DMS114 treated with DMSO at 0.1 percent for 48 hours (cell line): ENCODE data around the gene TMIE.
"Not testable (repeated sequence)": the region's sequence is repeated elsewhere in the genome, so short reads cannot be mapped to it uniquely, and the experiment has no call there.

ENCODE experiments used
- DNase-seq: peaks from one replicate; lab custom pipeline; 2025; ENCODE audit not compliant: unreplicated experiment; lab: John Stamatoyannopoulos, UW

Gene TMIE

DNA sequence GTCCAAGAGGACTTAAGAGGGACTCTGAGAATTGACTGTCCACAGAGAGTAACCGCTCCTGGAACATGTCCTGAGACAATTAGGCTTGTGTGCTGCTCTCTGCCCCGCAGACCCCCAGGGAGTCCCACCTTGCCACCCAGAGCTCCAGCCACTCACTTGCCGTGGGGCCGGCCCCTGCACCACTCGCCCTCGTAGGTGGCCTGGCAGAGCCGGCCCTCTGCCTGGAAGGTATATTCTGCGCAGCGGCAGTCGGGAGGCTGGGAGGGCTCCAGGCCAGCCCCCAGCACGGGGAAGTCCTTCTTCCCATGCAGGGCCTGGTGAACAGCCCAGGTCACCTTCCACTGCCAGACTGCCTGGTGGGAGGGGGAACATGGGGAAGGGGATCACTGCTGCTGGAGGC is 18.2 kb upstream of the TMIE start:
- no peak for DNase-seq

GRCh38 chr3:46684891-46685290 is 16.3 kb upstream of the TMIE start:
- no peak for DNase-seq

- no peak for DNase-seq
Measured at GRCh38 chr3:46685446-46685845, 15.7 kb upstream of the TMIE start.

GRCh38 chr3:46690798-46691197 is 10.4 kb upstream of the TMIE start:
- DNase-seq, result no peak

GRCh38 chr3:46692566-46692990 is 8.6 kb upstream of the TMIE start:
- no peak for DNase-seq

DNA sequence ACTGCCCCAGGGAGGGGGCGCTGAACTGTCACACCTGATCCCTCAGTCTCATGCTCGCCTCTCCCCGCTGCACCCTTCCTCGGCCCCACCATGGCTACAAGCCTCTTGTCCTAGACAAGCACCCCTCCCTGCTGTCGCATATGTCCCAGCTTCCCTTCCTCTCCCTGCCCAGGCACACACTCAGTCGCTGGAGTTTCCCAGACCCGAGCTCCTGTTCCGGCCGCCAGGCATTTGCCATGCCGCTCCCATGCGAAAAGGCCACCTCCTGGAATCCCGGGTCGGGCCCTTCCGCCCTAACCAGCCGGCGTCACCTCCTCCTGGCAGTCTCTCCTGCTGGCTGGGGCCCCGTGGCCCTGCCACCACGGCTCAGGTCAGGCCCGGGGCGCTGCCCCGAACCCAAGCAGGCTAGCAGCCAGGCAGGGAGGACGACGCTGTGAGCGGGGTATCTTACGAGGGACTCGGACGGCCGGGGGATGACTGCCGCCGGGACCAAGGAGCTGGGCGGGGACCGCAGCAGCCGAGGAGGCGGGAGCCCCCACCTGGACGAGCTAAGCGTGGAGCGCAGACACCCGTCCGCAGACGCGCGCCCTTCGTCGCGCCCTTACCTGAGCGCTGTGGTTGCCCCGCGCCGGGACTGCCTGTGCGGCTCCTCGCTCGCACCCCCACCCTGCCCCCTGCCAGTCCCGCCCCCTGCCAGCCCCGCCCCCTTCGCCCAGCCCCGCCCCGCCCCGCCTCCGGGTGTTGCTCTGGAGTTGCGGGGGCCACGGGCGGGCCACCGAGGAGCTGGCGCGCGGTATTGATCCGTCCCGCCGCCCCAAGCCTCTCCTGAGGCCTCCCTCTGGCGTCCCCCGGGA is 7.9 kb upstream of the TMIE start, which contains the start of gene ALS2CL:
Gene ALS2CL (minus strand): TSS at position 642 of the 854 bp plus-strand sequence. CDS start 4,239 bp downstream, outside the sequence.
- peak; percentile 12 for DNase-seq

GRCh38 chr3:46693892-46694226 is 7.3 kb upstream of the TMIE start:
- DNase-seq, result no peak

DNA sequence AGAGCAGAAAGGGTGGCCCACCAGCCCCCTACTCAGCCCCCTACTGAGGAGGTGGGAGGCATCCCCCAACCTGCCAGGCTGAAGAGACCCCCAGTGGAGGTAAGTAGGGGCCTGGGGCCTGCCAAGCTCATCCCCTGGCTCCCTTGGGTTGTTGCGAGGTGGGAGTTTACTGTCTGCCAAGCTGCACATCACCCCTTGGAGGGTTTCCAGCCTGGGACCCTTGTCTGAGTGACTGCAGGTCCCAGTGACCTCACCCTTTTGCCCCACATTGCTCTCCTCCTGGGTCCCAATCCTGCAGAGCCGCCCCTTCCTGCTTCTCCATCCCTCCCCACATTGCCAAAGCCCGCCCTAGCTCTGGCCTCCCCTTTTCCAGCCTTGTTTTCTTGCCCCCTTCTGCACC is 6.7 kb upstream of the TMIE start:
- DNase-seq, result no peak

DNA sequence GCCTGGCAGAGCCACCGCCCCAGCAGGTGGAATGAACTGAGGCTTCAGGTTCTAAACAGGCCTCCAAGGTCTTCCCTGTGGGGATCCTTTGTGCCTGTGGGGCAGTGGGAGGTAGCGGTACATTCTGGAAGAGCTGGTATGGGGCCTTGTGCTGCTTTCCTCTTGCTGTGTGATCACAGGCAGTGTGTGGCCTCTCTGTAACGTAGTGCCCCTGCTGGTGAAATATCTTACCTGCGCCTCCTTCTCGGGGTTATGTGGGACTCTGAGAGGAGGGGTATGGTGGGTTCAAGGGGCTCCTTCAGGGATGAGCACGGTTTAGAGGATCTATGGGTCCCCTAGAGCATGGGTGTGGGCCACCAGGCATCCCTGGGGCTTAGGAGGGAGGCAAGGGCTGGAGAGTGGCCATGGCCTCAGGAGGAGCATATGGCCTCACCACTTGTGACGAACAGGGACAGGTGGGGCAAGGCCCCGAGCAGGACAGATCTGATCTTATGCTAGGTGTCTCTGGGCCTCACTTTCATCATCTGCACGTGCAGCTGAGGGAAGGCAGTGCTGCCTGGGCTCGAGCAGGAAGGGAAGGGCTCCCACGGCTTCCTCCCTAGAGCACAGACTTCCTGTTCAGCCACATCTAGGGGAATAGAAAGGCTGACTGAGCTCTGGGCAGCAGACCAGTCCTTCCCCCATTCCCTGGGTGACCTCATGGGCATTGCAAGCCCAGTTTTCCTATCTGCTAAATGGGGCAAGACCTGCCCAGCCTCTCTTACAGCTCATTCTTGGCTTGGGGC is 5.8 kb upstream of the TMIE start:
- DNase-seq, result no peak

GRCh38 chr3:46695962-46696894 is 5.0 kb upstream of the TMIE start:
- no peak for DNase-seq

DNA sequence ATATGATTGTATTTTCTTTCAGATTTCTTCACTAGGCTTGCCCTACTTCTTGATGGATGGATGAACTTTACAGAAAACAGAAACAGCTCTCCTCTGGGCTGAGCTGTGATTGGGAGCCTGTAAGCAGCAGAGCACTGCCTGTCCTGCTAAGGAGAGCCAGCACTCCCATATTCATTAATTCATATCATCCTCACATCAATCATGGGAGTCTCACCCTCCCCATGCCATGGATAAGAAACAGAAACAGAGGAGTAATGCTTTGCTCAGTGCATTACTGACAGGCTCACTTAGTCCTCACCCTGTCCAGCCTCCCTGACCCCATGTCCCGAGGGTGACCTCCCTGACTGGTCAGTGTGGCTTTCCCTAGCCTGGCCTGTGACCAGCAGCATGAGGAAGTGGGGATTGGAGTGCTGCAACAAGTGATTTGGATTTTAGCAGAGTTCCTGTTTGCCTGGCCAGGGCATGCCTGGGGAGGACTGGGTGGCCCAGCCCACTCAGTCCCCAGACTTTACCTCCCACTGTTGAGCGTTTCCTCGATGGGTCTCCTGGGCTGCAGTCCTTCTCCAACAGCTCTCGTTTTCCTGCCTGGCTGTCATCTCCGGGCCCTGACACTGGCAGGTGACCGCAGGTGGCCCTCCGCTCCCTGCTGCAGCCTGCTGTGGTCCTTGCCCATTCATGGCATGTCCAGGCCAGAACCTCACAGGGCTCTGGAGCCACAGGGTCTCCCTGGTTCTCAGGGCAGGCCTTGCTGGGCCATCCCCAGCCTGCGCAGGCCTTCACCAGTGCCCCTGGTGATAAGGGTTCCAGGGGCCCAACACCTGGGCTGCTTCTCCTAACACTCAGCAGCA is 1.3 kb upstream of the TMIE start:
- no peak for DNase-seq

DNA sequence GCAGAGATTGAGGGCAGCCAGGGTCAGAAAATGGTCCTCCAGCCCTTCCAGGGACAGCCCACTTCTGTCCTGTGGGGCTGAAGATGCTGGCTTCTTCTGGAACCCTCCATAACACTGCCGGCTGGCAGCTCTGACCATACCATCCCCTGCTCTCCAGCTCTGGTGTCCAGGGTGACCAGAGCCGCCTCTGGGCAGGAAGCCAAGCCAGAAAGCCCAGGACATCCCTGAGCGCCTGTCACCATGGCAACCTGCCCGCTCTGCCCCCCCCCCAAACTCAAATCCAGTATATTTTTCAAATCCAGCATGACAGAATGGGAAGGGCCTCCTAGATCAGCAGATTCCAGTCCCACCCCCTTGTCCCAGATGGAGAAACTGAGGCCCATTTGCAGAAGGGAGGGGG is 420 bp upstream of the TMIE start:
- no peak for DNase-seq

- no peak for DNase-seq
Measured at GRCh38 chr3:46702246-46703012, 1.2 kb downstream of the TMIE start.

- DNase-seq, result no peak
Measured at GRCh38 chr3:46703013-46703520, 1.9 kb downstream of the TMIE start.

DNA sequence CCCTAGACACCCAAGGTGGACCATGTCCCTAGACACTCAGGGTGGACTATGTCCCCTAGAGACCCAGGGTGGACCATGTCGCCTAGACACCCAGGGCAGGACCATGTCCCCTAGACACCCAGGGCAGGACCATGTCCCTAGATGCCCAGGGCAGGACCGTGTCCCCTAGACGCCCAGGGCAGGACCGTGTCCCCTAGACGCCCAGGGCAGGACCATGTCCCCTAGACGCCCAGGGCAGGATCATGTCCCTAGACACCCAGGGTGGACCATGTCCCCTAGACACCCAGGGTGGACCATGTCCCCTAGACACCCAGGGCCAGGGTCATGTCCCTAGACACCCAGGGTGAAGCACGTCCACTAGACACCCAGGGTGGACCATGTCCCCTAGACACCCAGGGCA is 3.2 kb downstream of the TMIE start:
- DNase-seq, result not testable (repeated sequence)

DNA sequence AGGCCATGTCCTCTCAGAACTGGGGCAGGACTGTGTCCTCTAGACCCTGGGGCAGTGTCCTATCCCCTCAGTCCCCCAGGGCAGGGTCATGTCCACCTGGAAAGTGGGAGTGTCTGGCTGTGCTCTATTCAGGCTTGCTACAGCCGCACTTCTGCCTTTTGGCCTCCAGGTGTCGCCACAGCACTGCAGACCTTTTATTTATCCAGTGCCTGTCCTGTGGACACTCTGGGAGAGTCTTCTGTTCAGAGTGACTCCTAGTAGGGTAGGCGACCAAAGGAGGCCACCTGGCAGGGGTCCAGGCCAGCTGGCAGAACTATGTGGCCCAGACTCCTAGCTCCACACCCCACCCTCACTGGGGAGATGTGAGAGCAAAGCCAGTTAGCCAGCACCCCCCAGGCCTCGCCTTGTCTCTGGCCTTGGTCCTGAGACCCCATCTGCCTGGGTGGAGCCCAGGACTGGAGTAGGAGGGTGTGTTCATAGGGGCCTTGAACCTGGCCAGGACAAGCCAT is 3.9 kb downstream of the TMIE start:
- DNase-seq, result peak; percentile 36

GRCh38 chr3:46705751-46706552 is 4.8 kb downstream of the TMIE start:
- DNase-seq, result no peak
